ENCODE results near the gene PTPRD. TPM values are rescaled to one million over a fixed set of nuclear protein-coding genes. Genes with fewer than 3 reads are reported as not detected.

Gene PTPRD
- total RNA-seq, 2 donors from 2014 or later, result 19.6 to 101 TPM

GRCh38 chr9:8611153-8611552 is 2001.6 kb downstream of the PTPRD start:
- ATAC-seq (ENCODE audit: insufficient number of reproducible peaks, low FRiP score, low read depth) (no peak), DNase-seq (ENCODE audit: low spot score) (no peak)
- Histone ChIP-seq H3K36me3 (no peaks in the 10 kb centered on the region), H3K27me3 (replicated peaks; ENCODE audit: insufficient read depth) (no peaks in the 10 kb centered on the region), H3K4me3 (no peak overlapping the region), H3K4me1 (ENCODE audit: control insufficient read depth in 1 of 2, low read depth in 2 of 2) (peaks cover 3 to 23% of the 10 kb centered on the region in 2 donors), H3K9me3 (no peaks in the 10 kb centered on the region), H3K27ac (no peak overlapping the region)
- TF ChIP-seq CTCF (IDR thresholded peaks at IDR 0.05), result no peak

- Histone ChIP-seq H3K9me3 (no peaks in the 10 kb centered on the region), H3K36me3 (no peaks in the 10 kb centered on the region), H3K4me1 (ENCODE audit: control insufficient read depth in 1 of 2, low read depth in 2 of 2) (peaks cover 3 to 23% of the 10 kb centered on the region in 2 donors), H3K4me3 (no peak overlapping the region), H3K27me3 (replicated peaks; ENCODE audit: insufficient read depth) (no peaks in the 10 kb centered on the region), H3K27ac (no peak overlapping the region)
- ATAC-seq (ENCODE audit: insufficient number of reproducible peaks, low FRiP score, low read depth) (no peak), DNase-seq (ENCODE audit: low spot score) (no peak)
- TF ChIP-seq CTCF (IDR thresholded peaks at IDR 0.05), result no peak
Observed at GRCh38 chr9:8610256-8610655, 2002.5 kb downstream of the PTPRD start.

GRCh38 chr9:8605096-8605495 is 2007.7 kb downstream of the PTPRD start:
- no peak for DNase-seq (ENCODE audit: low spot score)
- Histone ChIP-seq H3K27ac (no peak overlapping the region), H3K9me3 (no peaks in the 10 kb centered on the region), H3K36me3 (no peaks in the 10 kb centered on the region), H3K4me3 (no peak overlapping the region), H3K27me3 (replicated peaks; ENCODE audit: insufficient read depth) (no peaks in the 10 kb centered on the region), H3K4me1 (ENCODE audit: control insufficient read depth in 1 of 2, low read depth in 2 of 2) (peaks cover 0 to 6% of the 10 kb centered on the region in 2 donors)
- no peak for ATAC-seq (ENCODE audit: insufficient number of reproducible peaks, low FRiP score, low read depth)
- no peak for TF ChIP-seq CTCF (IDR thresholded peaks at IDR 0.05)

GRCh38 chr9:8604201-8604600 is 2008.6 kb downstream of the PTPRD start:
- ATAC-seq (ENCODE audit: insufficient number of reproducible peaks, low FRiP score, low read depth) (no peak), DNase-seq (ENCODE audit: low spot score) (no peak)
- Histone ChIP-seq H3K36me3 (no peaks in the 10 kb centered on the region), H3K27me3 (replicated peaks; ENCODE audit: insufficient read depth) (no peaks in the 10 kb centered on the region), H3K4me1 (ENCODE audit: control insufficient read depth in 1 of 2, low read depth in 2 of 2) (peaks cover 0 to 6% of the 10 kb centered on the region in 2 donors), H3K9me3 (no peaks in the 10 kb centered on the region), H3K27ac (no peak overlapping the region), H3K4me3 (no peak overlapping the region)
- no peak for TF ChIP-seq CTCF (IDR thresholded peaks at IDR 0.05)

- Histone ChIP-seq H3K36me3 (no peaks in the 10 kb centered on the region), H3K9me3 (no peaks in the 10 kb centered on the region), H3K4me1 (ENCODE audit: control insufficient read depth in 1 of 2, low read depth in 2 of 2) (peaks cover 0 to 6% of the 10 kb centered on the region in 2 donors), H3K27ac (no peak overlapping the region), H3K4me3 (no peak overlapping the region), H3K27me3 (replicated peaks; ENCODE audit: insufficient read depth) (no peaks in the 10 kb centered on the region)
- DNase-seq (ENCODE audit: low spot score) (no peak), ATAC-seq (ENCODE audit: insufficient number of reproducible peaks, low FRiP score, low read depth) (no peak)
- no peak for TF ChIP-seq CTCF (IDR thresholded peaks at IDR 0.05)
Observed at GRCh38 chr9:8600914-8601680, 2011.7 kb downstream of the PTPRD start.
